NCI-H460 (cell line): Measurements from ENCODE around the gene ADRA1B. TPM values are rescaled to one million over a fixed set of nuclear protein-coding genes. Genes with fewer than 3 reads are reported as not detected.
"Not testable (repeated sequence)": the region's sequence is repeated elsewhere in the genome, so short reads cannot be mapped to it uniquely, and the experiment has no call there.

Source experiments
- DNase-seq: peaks from one replicate; pipeline ENCODE4 v3.0.0-alpha.2; 2016; ENCODE audit warnings: low read depth; ENCODE audit errors: extremely low read depth
- total RNA-seq: library from RNA; depleted of rRNA; stranded (reverse); fragments of >200 nt; shearing (Covaris generic); gene quantifications from 2 replicates; pipeline ENCODE4 v1.2.3, GENCODE V29; 2014

ADRA1B gene
- total RNA-seq, 1 experiment from 2014 or later: 0.12 TPM

DNA sequence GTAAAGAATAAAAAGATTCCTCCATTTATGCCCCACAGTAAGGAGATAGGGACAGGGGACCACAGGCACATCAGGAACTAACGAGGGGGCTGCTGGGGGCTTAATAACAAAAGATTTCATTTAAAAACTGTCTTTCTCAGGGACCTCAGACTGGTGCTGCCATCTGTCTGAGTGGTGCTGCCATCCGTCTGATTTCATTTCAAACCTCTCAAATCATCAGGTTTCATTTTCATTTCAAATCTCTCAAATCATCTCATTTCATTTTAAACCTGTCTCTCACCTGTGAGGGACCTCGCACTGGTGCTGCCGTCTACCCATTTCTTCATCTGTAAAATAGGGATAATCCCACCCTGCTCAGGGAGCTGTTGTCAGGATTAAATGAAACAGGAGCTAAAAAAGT lies 45.9 kb downstream of the ADRA1B start:
- DNase-seq: no peak

DNA sequence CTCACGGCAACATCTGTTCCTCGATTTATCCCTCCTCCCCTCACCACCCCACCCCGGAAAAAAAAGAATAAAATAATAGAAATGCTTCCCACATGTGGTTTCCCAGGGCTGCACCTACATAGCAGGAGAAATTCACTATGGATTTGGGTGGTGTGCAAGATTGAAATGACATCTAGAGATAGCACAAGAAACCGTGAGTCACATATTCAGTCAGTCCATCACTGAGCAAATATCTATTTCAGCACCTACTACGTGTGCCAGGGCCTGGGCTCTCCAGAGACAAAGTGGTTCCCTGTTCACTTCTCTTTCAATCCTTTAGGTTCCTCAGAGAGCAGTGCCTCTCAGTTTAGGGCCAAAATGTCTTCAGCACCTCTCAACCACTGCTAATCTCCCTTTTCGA lies 47.7 kb downstream of the ADRA1B start:
- no peak for DNase-seq

DNA sequence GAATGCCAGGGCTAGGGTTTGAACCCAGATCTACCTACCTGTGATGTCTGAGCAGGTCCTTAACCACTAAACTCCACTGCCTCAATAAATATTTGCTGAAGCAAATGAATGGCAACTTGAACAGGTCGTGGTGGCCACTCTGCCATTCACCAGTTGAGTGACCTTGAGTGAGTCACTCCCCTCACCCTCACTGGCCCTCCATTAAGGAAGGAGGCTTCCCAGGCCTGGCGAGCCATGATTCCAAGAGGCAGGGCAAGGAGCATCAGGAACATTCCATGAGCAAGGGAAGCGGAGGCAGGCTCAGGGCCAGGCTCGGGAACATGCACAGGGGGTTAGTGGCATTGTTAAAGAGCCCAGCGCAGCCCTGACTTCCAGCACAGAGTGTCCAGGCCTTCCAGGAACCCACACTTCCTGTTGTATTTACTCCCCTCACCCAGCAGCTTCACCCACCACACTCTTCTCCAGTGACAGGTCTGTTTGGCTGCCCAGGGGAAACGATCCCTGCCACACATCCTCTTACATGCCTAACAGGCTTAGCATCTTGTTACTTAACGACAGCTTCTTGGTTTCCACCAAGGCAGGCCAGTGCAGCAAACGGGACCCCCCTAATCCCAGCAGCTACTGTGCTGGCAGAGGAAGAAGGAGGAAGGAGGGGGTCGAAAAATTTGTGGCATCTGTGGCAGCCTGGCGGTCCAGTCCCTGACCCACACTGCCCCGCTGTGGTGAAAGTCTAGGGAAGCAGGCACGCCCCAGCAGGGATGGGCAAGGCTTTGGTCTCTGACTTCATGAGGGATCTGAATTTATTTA lies 49.0 kb downstream of the ADRA1B start:
- DNase-seq: peak; percentile 53

DNA sequence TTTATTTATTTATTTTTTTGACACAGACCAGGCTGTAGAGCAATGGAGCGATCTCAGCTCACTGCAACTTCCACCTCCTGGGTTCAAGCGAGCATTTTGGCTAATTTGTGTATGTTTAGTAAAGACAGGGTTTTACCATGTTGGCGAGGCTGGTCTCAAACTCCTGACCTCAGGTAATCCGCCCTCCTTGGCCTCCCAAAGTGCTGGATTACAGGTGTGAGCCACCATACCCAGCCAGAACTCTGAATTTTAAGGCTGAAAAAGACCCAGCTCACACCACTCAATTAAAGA lies 49.5 kb downstream of the ADRA1B start:
- DNase-seq: not testable (repeated sequence)

DNA sequence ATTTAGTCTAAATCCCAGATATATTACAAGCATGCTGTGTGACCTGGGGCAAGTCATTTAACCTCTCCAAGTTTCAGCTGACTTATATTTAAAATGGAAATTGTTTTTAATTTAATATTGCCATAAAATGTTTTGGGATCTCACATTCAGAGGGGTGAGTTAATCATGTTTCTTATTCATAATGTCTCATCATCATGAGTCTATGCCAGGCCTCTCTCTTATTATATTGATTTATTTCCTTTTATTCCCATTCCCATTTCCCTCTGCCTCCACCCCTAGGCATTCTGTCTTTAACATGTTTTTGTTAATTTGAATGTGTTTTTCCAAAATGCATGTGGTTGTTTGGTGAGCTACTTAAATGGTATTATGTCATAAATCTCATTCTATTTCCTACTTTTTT lies 53.7 kb downstream of the ADRA1B start:
- no peak for DNase-seq

DNA sequence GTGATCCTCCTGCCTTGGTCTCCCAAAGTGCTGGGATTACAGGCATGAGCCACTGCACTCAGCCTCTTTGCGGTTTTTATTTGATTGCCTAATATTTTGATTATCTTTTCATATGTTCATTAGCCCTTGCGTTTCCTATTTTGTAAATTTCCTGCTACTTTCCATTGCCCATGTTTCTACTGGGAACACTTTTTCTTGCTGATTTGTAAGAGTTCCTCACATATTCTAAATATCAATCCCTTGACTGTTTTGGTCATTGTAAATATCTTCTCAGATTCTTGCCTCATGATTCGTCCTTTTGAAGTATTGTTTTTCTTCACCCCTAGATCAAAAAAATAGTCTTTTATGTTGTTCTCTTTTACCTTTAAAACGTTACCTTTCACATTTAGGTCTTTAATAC lies 54.8 kb downstream of the ADRA1B start:
- DNase-seq: no peak

DNA sequence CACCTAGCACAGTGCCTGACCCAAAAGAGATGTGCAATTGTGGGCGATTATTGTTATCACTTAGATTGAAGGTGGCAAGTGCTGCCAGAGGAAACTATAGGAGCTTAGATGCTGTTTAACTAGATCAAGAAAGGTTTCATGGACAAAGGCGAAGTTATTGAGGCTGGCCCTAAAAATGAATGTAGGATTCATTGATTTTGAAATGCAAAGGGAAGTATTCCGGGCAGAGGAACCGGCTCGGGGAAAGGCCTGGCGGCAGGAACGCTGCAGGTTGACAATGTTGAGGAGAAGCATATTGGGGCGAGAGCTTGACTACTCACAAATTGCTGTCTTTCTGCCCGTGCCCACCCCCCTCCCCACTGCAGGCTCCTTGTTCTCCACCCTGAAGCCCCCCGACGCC lies 55.2 kb downstream of the ADRA1B start:
- DNase-seq: no peak

DNA sequence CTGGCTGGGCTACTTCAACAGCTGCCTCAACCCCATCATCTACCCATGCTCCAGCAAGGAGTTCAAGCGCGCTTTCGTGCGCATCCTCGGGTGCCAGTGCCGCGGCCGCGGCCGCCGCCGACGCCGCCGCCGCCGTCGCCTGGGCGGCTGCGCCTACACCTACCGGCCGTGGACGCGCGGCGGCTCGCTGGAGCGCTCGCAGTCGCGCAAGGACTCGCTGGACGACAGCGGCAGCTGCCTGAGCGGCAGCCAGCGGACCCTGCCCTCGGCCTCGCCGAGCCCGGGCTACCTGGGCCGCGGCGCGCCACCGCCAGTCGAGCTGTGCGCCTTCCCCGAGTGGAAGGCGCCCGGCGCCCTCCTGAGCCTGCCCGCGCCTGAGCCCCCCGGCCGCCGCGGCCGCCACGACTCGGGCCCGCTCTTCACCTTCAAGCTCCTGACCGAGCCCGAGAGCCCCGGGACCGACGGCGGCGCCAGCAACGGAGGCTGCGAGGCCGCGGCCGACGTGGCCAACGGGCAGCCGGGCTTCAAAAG lies 55.7 kb downstream of the ADRA1B start:
- no peak for DNase-seq

DNA sequence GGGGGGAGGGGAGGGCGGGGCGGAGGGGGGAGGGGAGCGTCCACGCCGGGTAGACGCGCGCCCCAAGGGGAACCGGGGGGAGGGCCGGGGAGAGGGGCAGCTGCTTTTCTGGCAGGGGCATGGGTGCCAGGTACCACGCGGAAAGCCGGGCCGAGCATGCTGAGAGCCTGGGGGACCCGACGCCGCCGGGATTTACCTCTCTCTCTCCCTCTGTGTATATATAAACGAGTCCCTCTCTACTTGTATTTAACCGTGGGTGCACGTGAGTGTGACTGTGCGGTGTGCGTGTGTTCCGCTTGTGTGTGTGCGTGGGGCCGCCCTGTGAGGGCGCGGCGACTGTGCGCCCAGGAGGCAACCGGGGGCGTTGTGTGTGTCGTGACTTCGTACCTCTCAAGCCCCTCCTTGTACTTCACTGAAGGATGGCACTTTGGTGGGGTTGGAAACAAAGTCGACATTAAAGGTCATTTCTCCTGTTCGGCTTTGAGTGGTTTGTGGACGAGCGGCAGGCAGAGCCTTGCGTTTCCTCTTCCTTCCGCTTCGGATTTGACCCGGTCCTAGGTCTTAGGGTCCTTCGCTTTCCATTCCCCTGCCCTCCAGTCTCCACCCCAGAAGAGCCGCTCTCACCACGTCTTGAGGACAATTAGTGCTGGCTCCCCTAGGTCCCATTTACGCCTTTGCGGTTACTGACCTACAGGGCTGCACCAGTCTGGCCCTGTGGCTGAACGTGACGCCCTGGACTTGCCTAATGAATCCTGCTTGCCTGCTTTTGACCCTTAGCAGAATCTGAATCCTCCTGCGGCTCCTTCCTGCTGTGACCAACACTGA lies 56.5 kb downstream of the ADRA1B start:
- DNase-seq: no peak

DNA sequence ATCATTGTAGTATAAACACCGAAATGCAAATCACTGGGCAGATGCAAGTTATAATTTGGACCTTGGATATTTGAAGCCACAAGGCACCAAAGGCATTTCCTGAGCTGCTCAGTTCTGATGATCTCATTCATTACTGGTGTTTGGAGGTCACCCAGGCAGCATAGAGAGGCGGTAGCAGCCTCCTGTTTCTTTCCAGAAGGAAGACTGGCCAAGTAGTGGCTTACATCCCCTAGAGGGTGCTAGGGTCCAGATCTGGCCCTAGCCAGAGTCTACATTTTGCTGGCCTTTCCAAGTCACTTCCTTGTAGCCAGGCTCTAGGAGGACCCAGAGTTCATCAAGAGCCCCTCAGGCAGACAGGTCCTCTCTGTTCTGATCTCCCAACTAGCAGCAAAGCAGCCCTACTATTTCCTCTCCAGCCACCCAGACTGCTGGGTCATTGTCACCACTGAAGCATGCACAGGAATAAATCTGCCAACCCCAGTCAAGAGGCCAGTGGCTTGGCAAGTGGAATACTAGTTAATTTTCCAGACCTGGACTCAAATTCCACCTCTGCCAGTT lies 59.3 kb downstream of the ADRA1B start:
- no peak for DNase-seq

DNA sequence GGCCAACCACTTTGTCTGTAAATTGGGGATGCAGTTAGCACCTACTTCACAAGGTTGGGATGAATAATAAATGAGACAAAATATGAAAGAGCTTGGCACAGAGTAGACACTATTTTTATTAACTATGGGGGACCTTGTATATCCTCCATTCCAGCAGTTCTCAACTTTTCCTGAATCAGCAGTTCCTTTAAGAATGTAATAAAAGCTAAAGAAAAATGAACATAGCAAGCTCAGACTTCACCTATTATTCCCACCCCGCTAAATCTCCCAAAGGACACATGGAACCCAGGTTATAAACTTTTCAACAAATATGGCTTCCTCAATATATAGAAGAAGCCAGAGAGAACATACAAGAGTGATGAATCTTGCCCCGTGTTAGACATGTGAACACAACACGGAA lies 60.6 kb downstream of the ADRA1B start:
- no peak for DNase-seq

DNA sequence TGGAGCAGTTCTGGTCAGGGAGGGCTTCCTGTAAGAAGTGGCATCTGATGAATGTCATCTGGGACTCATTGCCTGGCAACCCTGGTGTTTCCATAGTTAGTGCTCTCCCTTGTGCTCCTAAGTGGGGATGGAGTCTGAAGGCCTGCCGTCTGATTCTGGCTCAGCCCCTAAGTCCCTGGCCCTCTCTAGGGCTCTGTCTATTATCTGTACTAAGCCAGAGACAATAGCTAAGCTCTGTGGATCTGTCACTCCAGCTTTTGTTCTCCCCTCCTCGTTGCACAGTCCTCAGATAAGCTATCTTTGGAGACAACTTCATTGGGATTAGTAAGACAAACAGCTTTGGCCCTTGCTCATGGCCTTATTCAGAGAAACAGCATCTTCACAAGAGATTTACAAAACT lies 62.1 kb downstream of the ADRA1B start:
- DNase-seq: no peak

DNA sequence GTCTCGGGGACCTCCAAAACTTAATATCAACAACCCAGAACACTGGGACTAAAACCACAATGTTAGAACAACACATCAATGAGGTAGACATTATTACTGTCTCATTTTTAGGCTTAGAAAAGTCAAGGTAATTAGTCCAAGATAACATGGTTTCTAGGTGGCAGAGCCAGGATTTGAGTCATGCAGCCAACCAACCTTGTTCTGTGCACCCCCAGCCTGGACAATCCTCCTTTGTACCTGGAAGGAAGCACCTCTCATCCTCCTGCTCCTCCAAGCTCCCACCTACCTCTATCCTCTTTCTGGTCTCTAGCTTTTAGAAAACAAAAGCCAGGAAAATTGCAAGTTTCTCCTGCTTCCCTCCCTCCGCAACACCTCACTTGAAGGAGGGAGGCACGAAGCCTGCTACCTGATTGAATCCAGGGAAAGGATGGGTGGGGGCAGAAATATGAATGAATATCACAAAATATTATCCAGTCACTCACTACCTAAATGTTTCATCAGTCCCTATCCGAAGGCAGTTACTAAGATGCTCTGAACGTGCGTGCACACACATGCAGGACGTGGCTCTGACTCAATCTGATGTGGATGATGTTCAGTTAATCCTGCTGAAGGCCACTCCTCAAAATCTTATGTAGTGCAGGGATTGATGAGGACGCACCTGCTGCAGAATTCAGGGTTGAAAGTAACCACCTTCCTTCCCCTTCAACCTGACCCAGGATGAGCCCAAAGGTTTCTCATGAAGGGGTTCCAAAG lies 66.3 kb downstream of the ADRA1B start:
- DNase-seq: no peak

DNA sequence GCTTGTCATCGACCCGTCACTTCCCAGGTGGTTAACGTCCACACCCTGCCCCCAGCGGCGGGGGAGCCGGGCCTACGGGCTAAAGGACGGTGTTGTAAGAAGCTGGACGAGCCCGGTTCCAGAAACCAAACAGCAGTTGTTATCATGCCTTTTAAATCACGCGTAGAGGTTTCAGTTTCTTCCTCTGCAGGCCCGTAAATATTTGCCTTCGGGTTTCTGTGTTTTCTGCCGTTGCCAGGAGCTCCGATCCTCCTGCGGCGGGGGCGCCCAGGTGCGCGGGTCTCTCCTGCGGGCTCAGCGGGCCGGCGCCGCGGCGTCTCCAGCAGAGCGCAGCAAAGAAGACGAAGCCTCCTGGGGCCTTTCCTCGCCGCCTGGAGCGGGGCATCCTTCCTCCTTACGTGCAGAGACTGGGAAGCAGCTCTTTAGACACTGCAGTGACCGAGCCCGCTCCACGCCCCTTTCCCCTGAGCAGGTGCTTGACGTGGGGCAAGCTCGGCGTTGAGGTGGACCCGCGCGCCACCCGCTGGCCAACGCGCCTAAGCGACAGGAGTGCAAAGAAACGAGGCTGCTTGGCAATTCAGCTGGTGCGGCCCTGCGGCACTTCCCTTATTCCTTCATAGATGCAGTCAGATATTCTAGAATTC lies 70.9 kb downstream of the ADRA1B start:
- DNase-seq: peak; percentile 55

DNA sequence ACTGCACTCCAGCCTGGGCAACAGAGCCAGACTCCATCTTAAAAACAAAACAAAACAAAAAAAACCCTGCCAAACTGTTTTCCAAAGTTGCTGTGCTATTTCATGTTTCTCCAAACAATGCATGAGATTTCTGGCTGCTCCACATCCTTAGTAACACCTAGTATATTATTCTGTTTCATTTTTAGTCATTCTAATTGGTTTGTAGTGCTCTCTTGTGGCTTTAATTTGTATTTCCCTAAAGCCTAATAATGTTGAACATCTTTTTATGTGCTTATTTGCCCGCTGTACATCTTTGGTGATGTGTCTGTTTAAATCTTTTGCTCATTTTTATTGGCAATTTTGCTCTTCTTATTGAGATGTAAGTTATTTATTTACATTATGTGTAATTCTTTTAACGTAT lies 74.2 kb downstream of the ADRA1B start:
- no peak for DNase-seq

DNA sequence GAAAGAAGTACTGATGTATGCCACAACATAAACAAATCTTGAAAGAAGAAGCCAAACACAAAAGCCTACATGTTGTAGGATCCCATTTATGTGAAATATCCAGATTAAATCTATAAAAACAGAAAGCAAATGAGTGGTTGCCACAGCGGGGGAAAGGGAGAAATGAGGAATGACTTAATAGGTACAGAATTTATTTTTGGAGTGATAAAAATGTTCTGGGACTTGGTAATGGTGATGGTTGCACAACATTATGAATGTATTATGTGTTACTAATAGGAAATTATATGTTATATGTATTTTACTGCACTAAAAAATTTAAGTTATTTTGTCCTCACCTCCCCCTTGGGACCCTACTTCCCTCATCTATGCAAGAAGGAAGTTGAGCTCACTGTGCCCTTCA lies 76.3 kb downstream of the ADRA1B start:
- no peak for DNase-seq

DNA sequence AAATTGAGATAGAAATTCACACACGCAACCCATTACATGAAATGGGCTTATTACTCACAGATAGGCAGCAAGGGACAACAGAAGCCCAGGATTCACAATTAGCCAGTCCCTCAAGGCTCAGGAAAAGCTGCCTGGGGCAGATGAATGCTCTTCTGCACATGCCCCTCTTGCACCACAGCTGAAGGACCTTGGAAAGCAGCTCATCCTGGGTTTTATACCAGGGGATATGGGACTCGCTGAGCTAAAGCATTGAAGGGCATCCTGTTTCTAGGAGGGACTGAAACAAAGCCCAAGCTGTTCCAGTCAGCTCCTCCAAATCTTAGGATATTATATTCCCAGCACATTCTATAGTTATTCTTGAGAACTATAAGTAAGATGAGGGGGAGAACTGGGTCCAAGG lies 76.9 kb downstream of the ADRA1B start:
- DNase-seq: no peak

DNA sequence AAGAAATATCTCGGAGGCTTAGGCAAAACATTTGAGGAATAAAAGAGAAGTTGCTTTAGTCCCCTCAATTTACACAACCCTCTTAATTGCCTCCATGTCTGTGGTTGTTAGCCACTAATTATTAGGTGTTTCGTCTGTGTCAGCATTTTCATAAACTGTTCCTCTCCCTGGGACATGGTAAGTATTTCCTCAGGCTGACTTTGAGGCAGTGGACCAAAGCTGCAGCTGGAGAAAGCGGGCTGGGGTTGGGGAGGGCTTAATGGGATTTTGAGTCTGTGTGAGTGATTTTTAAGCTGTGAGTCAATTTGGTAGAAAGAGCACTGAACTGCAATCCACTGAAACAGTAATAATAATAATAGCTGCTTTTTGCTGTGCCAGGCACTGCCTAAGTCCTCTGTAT lies 79.6 kb downstream of the ADRA1B start:
- no peak for DNase-seq

DNA sequence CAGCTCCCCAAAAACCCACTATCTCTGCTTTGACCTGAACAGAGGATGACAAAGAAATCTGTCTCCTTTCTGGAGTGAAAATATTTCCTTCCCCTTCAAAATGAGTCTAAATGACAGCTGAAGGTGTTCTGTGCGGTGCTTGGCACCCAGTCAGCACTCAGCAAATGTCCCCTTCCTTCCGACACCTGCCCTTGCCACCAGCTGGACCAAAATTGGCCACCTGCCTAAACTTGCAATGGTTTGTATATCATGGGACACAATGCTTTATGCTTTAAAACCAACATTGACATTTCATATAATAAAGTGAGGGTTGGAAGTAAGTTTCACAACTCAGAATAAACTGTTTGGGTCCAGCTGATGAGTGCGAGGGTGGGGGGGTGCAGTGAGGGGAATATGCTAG lies 85.2 kb downstream of the ADRA1B start:
- no peak for DNase-seq

DNA sequence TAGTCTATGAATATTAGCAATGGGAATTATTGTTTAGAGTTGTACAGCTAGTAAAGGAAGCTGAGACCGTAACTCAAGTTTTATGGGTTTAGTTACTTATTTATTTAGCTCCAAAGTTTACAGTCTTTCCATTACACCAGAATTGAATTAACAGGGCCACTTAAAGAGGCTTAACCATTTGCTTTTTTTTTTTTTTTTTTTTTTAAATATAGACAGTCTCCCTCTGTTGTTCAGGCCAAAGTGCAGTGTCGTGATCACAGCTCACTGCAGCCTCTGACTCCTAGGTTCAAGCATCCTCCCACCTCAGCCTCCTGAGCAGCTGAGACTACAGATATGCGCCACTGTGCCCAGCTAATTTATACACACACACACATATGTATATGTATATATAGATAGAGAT lies 91.2 kb downstream of the ADRA1B start:
- DNase-seq: no peak

DNA sequence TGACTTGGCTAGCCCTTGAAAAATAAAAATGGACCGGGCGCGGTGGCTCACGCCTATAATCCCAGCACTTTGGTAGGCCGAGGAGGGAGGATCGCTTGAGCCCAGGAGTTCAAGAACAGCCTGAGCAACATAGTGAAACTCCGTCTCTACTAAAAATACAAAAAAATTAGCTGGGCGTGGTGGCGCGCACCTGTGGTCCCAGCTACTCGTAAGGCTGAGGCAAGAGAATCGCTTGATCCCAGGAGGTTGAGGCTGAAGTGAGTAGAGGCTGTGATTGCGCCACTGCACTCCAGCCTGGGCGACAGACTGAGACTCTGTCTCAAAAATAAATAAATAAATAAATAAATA lies 92.2 kb downstream of the ADRA1B start:
- DNase-seq: not testable (repeated sequence)
